B cell (primary cell): ENCODE data around the gene PSMA1. TPM values are rescaled to one million over a fixed set of nuclear protein-coding genes. Genes with fewer than 3 reads are reported as not detected.

Experiments
- ATAC-seq: fragments of 200-7000 bp; cut with Tn5 transposase; one replicate; pipeline ENCODE4 v1.10.0; 2021; ENCODE audit warnings: low read depth, mild to moderate bottlenecking, moderate number of reproducible peaks, moderate library complexity
- CTCF ChIA-PET: fragments of 350-600 bp; sonication (Branson Sonifier 250); formaldehyde crosslinking; loops from one replicate; lab custom pipeline; 2021; ENCODE audit warnings: antibody characterized with exemption, inconsistent platforms; lab: Charles Lee
- POLR2A ChIA-PET: fragments of 350-600 bp; sonication (Branson Sonifier 250); formaldehyde crosslinking; loops from one replicate; lab custom pipeline; 2021; ENCODE audit warnings: antibody characterized with exemption; lab: Charles Lee
- DNase-seq: peaks from one replicate; pipeline ENCODE4 v3.0.0; 2013
- H2AFZ ChIP-seq: 2 replicates; pipeline ENCODE4 v1.6.1; 2012; ENCODE audit warnings: mild to moderate bottlenecking, low read depth, low read length; ENCODE audit not compliant: insufficient read depth, poor library complexity, severe bottlenecking
- H3K27ac ChIP-seq, 2 donors: 1 replicate in 1 of 2; 2 replicates in 1 of 2; pipeline ENCODE4 v1.5.1; 2012 to 2013; ENCODE audit warnings: low read length in 2 of 2, mild to moderate bottlenecking in 2 of 2, moderate library complexity in 1 of 2
- H3K27me3 ChIP-seq, 4 experiments: fragments of 200-600 bp in 1 of 4; sonication (generic) in 1 of 4; replicated peaks in 1 of 4; 1 replicate in 2 of 4; 2 replicates in 2 of 4; pipeline versions ENCODE4 v1.6.1 to v1.7.0; 2013 to 2016; ENCODE audit warnings: low read length in 3 of 4, mild to moderate bottlenecking in 2 of 4, mixed read lengths in 1 of 4, moderate library complexity in 1 of 4; ENCODE audit not compliant: insufficient read depth in 4 of 4, control insufficient read depth in 3 of 4; ENCODE audit errors: control extremely low read depth in 1 of 4
- H3K36me3 ChIP-seq, 2 experiments: replicated peaks in 1 of 2; 1 replicate in 1 of 2; 2 replicates in 1 of 2; pipeline versions ENCODE4 v1.6.1 to v1.7.1; 2013; ENCODE audit warnings: low read length in 1 of 2; ENCODE audit not compliant: insufficient read depth in 2 of 2, control insufficient read depth in 1 of 2; ENCODE audit errors: control extremely low read depth in 1 of 2, extremely low read depth in 1 of 2
- H3K4me1 ChIP-seq, 2 donors: fragments of 200-600 bp in 1 of 2; sonication (generic) in 1 of 2; 1 replicate in 1 of 2; 2 replicates in 1 of 2; pipeline versions ENCODE4 v1.5.1 to v1.6.1; 2013 to 2017; ENCODE audit warnings: low read length in 2 of 2; ENCODE audit not compliant: control insufficient read depth in 2 of 2, insufficient read depth in 2 of 2
- H3K4me2 ChIP-seq: replicated peaks from 2 replicates; pipeline ENCODE3; 2012; ENCODE audit warnings: mild to moderate bottlenecking, low read depth, low read length; ENCODE audit not compliant: poor library complexity, severe bottlenecking
- H3K4me3 ChIP-seq, 5 experiments: fragments of 200-600 bp in 1 of 5; sonication (generic) in 1 of 5; 1 replicate in 3 of 5; 2 replicates in 2 of 5; pipeline versions ENCODE4 v1.5.1 to v1.7.0; 2011 to 2016; ENCODE audit warnings: low read length in 4 of 5, mild to moderate bottlenecking in 4 of 5, low read depth in 2 of 5, control low read depth in 1 of 5, moderate library complexity in 1 of 5; ENCODE audit not compliant: insufficient read depth in 1 of 5; ENCODE audit errors: control extremely low read depth in 1 of 5, extremely low read depth in 1 of 5
- H3K79me2 ChIP-seq: fragments of 200-600 bp; sonication (generic); one replicate; pipeline ENCODE4 v1.6.0; 2016; ENCODE audit warnings: low read length; ENCODE audit not compliant: control insufficient read depth, insufficient read depth
- H3K9ac ChIP-seq: fragments of 200-600 bp; sonication (generic); 2 replicates; pipeline ENCODE4 v1.6.1; 2017; ENCODE audit warnings: mild to moderate bottlenecking, low read length, moderate library complexity
- H3K9me3 ChIP-seq, 3 donors: one replicate each; pipeline versions ENCODE4 v1.6.1 to v1.7.1; 2013; ENCODE audit warnings: low read length in 2 of 3; ENCODE audit not compliant: control insufficient read depth in 2 of 3, insufficient read depth in 1 of 3; ENCODE audit errors: control extremely low read depth in 1 of 3
- H4K20me1 ChIP-seq: 2 replicates; pipeline ENCODE4 v1.6.0; 2012; ENCODE audit warnings: mild to moderate bottlenecking, low read length; ENCODE audit not compliant: insufficient read depth, control insufficient read depth, poor library complexity, severe bottlenecking
- H3K27ac Mint-ChIP-seq: one replicate; pipeline ENCODE4 v1.8.0; 2021; ENCODE audit warnings: mixed read lengths
- H3K27me3 Mint-ChIP-seq: one replicate; pipeline ENCODE4 v1.8.0; 2021; ENCODE audit warnings: mixed read lengths
- H3K4me1 Mint-ChIP-seq: one replicate; pipeline ENCODE4 v1.8.0; 2021; ENCODE audit warnings: mixed read lengths
- H3K4me3 Mint-ChIP-seq: one replicate; pipeline ENCODE4 v1.8.0; 2021; ENCODE audit warnings: mixed read lengths
- H3K9me3 Mint-ChIP-seq: one replicate; pipeline ENCODE4 v1.8.0; 2022; ENCODE audit warnings: mixed read lengths; ENCODE audit not compliant: insufficient read depth
- CTCF ChIP-seq: fragments of 200-600 bp; IDR thresholded peaks from one replicate; pipeline ENCODE4 v1.8.0; 2022; ENCODE audit warnings: antibody characterized with exemption, mild to moderate bottlenecking
- EZH2 ChIP-seq: IDR thresholded peaks from 2 replicates; pipeline ENCODE4 v1.6.1; 2012; ENCODE audit warnings: borderline replicate concordance, low read depth, mild to moderate bottlenecking, moderate library complexity, low read length; ENCODE audit not compliant: insufficient read depth, poor library complexity, severe bottlenecking
- WGBS: methylation state at CpG from one replicate; pipeline ENCODE4 v1.1.5; 2013; ENCODE audit warnings: missing lambda C conversion rate; ENCODE audit not compliant: insufficient coverage; 5-methylcytosine and 5-hydroxymethylcytosine counted together
- intact Hi-C: fragments of 100-400 bp; cut with micrococcal nuclease; formaldehyde crosslinking; loops from one replicate; pipeline ENCODE4 v1.10.0; 2022
- polyA plus RNA-seq: library from polyadenylated mRNA; depleted of rRNA; stranded (reverse); fragments of >200 nt; gene quantifications from 2 replicates; pipeline ENCODE4 v1.2.3, GENCODE V29; 2012
- total RNA-seq, 2 donors: library from RNA; stranded (reverse); fragments of 120-200 nt in 1 of 2; gene quantifications; 1 replicate in 1 of 2; 2 replicates in 1 of 2; pipeline versions ENCODE4 v1.2.3 to v1.2.4, GENCODE V29; 2013 to 2022

The PSMA1 gene
- total and polyA plus RNA-seq, 2 donors (not counting 1 experiment from before 2014, with no cell fraction given) = 91.4 to 123 TPM

GRCh38 chr11:14503023-14503422 lies 17.2 kb downstream of the PSMA1 start:
- H3K27ac Mint-ChIP-seq = no peak overlapping the region
- CTCF ChIA-PET = interaction anchor here (1.3 to 7.3 kb wide), 2 partner anchors 49 to 403 kb away, joined by 4 to 58 read pairs; no protein-coding TSS in a partner anchor
- no peak overlapping the region for H3K27ac ChIP-seq

More at GRCh38 chr11:14503023-14503422, 17.2 kb downstream of the PSMA1 start:
- POLR2A ChIA-PET = no interaction called here
- intact Hi-C loops = loop anchor here (5.0 kb wide), 1 partner anchor 191 kb away; no protein-coding TSS in a partner anchor
- TF ChIP-seq EZH2 = no peak
- no peak for TF ChIP-seq CTCF
- DNase-seq (no peak), ATAC-seq (no peak)
- Mint-ChIP-seq H3K4me3 (no peak overlapping the region), H3K4me1 (peaks cover 17% of the 10 kb centered on the region), H3K27me3 (no peaks in the 10 kb centered on the region), H3K9me3 (no peaks in the 10 kb centered on the region)
- H4K20me1 ChIP-seq = no peaks in the 10 kb centered on the region
- H3K4me3 ChIP-seq = no peak overlapping the region
- H3K36me3 ChIP-seq = peaks cover 8 to 39% of the 10 kb centered on the region in 2 experiments
- peaks cover 17% of the 10 kb centered on the region for H3K79me2 ChIP-seq
- H3K9ac ChIP-seq = no peak overlapping the region
- no peaks in the 10 kb centered on the region for H3K27me3 ChIP-seq
- H3K9me3 ChIP-seq = no peaks in the 10 kb centered on the region
- H3K4me1 ChIP-seq = peaks cover 6 to 10% of the 10 kb centered on the region in 2 donors
- no peak overlapping the region for H3K4me2 ChIP-seq
- no CpG with 5 or more reads among the region's 1 CpG for WGBS
- H2AFZ ChIP-seq = no peak overlapping the region
